Suppressor macrophage treated with lipopolysaccharide for 1 hour (primary cell): Measurements from ENCODE around the gene AHDC1.
"Not testable (repeated sequence)": the region's sequence is repeated elsewhere in the genome, so short reads cannot be mapped to it uniquely, and the experiment has no call there.

Experiments used
- DNase-seq, 3 donors: peaks; one replicate each; pipeline ENCODE4 v3.0.0-alpha.2; 2020 to 2022

Gene AHDC1

GRCh38 chr1:27562021-27562420 lies 41.9 kb downstream of the AHDC1 start:
- no peak for DNase-seq

- DNase-seq = no peak
Observed at GRCh38 chr1:27561124-27561899, 42.6 kb downstream of the AHDC1 start.

- DNase-seq = no peak
Observed at GRCh38 chr1:27560268-27561123, 43.4 kb downstream of the AHDC1 start.

GRCh38 chr1:27559466-27560030 lies 44.4 kb downstream of the AHDC1 start:
- no peak for DNase-seq

DNA sequence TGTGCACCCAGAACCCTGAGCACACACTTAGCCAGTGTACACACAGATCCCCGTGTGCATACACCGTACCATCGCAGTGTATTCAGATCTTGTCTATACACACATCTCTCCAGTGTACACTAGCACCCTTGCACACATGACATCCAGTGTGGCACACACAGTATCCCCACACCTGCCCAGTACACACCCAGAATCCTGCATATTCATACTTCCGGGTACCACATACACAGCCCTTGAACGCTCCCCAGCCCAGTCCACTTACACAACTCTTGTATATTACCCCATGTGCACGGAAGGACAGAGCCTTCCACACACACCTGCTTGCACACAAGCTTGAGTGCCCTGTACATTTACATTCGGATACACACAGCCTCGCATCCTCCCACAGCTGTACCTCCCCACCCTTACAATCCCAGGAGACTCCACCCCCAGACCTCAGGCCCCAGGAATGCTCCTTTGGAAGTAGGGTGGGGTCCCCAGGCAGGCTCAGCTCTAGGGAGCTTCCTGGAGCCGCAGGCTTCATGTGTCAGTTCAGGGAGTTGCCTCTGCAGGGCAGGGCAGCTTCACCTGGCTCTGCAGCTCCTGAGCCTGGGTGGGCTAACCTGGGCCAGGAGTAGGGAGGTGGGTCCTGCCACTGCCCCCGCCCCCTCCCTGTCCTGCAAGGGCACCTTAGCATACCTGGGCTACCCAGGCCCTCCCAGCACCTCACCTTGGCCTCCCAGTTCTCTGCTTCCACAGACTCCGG lies 46.2 kb downstream of the AHDC1 start:
- DNase-seq = no peak

- peak; percentile 95 to 98 (median 97) for DNase-seq
Observed at GRCh38 chr1:27556781-27557595, 47.0 kb downstream of the AHDC1 start.

DNA sequence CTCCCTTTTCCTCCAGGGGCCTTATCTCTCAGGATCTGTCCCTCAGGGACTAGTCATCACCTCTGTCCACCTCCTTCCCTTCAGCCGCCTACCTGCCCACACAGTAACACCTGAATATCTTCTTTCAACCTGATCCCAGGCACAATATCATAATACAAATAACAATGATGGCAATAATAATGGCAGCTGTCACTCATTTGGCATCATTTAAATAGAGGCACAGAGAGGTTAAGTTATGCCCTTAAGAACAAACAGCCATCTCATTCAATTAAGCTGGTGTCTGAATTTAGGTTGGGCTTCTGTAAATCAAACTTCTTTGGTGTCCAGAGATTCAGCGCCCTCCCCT lies 47.5 kb downstream of the AHDC1 start:
- no peak for DNase-seq

DNA sequence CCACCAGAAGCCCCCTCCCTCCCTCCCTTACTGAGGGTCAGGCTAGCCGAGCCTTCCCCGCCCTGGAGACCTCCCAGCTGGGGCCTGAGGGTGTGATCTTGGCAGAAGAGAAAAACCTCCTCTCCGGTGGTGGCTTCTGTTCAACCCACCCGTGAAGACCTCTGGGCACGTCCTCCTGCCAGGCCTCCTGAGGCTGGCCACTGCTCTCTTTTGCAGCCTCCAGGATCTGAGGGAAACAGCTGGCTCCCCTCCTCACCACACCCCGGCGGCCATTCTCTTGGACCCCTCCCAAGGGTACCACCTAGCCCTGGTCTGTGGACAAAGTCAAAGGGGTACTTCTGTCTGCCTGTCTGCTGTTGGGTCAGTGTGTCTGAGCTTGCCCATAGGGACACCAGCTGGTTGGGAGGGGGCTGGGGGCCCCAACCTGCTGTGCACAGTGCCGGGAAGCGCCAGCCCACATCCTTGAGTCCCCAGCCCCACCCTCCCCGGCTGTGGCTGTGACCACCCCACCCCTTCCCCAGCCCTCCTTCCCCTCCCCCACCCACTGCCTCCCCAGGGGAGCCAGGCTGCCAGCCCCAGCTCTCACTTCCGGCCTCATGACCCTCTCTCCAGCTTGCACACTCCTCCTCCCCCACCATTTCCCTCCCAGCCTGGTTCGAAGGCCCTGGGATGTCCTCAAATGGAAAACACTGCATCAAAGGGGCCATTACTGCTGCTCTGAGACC lies 48.1 kb downstream of the AHDC1 start:
- no peak for DNase-seq

GRCh38 chr1:27554759-27555699 lies 48.9 kb downstream of the AHDC1 start:
- no peak for DNase-seq

DNA sequence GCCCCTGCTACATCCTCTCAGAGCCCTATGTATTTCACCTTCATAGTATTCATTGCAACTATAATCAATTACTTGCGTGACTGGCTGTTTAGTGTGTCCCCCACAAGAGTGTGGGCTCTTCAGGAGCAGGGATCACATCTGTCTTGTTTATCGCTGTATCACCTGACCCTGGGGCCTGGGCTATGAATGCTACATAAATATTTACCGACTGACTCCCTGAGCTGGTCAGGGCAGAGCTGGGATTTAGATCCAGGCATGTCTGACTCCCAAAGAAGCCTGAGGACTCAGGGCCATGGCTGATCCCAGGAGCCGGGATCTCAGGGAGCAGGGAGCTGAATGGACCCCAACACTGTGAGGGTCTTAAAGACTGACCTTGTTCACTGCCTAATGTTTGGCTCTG lies 49.7 kb downstream of the AHDC1 start:
- DNase-seq = no peak

DNA sequence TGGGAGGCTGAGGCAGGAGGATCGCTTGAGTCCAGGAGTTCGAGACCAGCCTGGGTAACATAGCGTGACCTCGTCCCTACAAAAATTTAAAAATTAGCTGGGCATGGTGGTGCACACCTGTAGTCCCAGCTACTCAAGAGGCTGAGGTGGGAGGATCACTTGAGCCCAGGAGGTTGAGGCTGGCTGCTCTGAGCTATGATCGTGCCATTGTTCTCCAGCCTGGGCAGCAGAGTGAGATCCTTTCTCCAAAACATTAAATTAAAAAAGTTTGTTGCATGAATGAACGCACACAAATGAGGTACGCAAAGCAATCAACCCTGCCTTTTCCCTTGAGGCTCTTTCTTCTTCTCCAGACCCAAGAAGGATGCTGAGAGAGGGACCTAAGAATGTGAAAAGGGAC lies 50.1 kb downstream of the AHDC1 start:
- not testable (repeated sequence) for DNase-seq

DNA sequence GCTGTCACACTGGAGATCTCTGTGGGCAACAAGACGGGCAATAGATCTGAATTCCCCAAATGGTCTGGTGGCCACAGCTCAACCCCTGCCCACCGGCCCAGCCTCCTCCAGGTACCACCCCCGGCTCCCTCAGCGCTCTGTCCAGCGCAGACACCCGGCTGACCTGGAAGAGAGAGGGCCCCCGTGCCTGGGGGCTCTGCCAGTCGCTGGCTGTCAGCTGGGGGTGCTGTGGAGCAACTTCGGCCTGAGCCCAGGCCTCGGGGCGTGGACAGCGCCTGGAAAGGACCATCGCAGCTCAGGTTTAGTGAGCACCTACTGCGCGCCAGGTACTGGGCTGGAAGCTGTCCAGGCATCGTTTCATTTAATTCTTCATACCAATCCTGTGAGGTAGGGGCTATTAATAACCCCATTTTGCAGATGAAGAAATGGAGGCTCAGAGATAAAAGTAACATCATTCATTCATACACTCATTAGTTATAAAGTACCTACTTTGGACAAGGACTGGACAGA lies 51.0 kb downstream of the AHDC1 start:
- no peak for DNase-seq

DNA sequence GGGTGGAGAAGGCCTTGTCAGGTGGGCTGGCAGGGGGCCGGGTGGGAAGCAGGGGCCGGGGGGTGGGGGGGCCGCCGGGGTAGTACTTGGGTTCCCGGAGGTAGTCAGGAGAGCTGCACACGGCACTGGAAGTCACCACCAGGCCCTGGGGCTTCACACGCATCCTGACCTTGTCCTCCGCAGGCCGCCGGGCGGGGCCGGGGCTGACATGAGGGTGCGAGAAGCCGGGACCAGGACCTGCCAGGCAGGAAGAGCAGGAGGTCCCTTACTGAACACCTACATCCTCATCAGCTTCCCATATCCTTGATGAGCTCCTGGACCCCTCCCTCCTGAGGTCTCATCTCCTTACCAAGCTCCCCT lies 52.0 kb downstream of the AHDC1 start:
- DNase-seq = no peak

DNA sequence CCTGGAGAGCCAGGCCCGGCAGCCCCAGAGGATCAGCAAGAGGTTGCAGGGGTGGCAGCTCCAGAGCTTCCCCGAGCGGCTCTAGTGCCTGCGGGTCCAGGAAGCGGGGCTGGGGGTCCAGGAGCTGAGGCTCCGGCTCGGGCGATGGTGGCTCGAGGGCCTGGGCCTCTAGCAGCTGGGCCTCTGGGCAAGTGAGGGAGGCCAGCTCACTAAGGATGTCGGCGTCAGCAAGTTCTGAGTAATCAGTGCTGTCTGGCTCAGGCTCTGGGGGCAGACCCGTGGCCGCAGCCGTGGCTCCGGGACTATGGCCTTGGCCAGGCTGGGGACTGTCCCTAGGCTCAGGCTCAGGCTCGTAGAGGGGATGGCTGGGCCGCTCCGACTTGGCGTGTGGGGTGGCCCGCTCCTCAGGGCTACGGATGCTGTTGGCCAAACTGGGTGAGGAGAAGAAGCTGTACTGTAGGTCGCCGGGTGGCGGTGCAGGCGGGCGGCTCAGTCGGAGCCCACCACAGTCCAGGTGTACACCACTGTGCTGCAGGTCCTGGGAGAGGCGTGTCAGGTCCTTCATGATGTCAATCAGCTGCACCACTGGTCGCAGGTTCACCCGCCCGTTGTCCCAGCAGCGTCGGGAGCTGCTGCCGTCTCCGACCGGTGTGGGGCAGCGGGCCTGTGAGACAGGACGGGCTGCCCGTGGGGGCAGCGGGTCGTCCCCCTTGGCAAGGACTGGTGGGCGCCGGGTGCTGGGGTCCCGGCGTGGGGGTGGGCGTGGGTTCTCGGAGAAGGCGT lies 52.6 kb downstream of the AHDC1 start:
- DNase-seq = no peak

GRCh38 chr1:27550510-27551169 lies 53.3 kb downstream of the AHDC1 start:
- DNase-seq = no peak

- DNase-seq = no peak
Observed at GRCh38 chr1:27549807-27550408, 54.0 kb downstream of the AHDC1 start.

DNA sequence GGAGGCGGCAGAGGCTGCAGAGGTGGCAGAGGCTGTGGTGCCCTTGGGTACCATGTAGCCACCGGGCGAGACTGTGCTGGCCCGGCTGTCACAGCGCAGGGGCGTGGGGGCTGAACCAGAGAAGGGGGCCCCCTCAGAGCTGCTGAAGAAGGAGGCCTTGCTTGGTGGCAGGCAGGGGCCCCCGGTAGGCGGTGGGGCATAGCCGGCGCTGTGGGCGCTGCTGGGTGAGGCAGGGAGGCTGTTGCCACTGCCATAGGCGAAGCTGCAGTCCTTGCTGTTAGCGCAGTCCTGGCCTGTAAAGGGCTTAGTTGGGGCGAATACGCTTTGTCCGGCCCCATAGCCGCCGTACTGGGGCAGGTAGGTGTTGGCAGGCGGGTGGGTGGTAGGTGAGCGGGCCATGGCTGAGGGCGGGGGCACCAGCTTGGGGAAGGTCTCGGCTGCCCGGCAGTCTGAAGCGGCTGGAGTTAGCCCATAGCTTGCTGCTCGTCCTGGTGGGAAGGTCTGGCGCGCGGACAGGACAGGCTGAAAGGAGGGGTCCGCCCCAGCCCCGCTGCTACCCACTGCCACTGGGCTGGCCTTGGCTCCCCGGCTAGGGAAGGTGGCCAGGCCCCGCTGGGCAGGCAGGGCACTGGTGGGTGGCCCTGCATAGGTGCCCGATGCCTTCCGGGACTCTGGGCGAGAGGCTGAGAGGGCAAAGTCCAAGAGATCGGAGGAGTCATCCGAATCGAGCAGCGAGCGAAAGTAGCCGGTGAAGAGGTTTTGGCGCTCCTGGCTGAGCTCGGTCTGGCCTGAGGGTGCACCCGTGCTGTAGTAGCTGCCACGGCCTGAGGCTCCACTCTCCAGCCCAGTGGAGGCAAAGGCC lies 54.9 kb downstream of the AHDC1 start:
- DNase-seq = no peak
